ENCODE results near the gene DPP7. TPM values are rescaled to one million over a fixed set of nuclear protein-coding genes. Genes with fewer than 3 reads are reported as not detected.

The DPP7 gene
- total RNA-seq, 2 donors from 2014 or later, result 20.1 to 30.6 TPM

DNA sequence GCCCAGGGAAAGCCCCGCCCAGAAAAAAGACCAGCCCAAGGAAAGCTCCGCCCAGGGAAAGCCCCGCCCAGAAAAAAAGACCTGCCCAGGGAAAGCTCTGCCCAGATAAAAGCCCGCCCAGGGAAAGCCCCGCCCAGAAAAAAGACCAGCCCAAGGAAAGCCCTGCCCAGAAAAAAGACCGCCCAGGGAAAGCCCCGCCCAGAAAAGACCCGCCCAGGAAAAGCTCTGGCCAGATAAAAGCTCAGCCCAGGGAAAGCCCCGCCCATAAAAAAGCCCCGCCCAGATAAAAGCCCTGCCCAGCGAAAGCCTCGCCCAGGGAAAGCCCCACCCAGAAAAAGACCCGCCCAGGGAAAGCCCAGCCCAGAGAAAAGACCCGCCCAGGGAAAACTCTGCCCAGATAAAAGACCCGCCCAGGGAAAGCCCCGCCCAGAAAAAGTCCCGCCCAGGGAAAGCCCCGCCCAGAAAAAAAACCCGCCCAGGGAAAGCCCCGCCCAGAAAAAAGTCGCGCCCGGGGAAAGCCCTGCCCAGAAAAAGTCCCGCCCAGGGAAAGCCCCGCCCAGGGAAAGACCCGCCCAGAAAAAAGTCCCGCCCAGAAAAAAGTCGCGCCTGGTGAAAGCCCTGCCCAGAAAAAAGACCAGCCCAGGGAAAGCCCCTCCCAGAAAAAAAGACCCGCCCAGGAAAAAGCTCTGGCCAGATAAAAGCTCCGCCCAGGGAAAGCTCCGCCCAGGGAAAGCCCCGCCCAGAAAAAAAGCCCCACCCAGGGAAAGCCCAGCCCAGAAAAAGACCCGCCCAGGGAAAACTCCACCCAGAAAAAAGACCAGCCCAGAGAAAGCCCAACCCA, 36.3 kb upstream of the DPP7 start:
- H3K9me3 ChIP-seq (ENCODE audit: control insufficient read depth, low read length), result no peaks in the 10 kb centered on the region
- no peak overlapping the region for H3K4me3 Mint-ChIP-seq
- 67 to 75% methylated on average over 27 to 34 of the region's 34 CpGs for WGBS, 2 experiments (ENCODE audit: insufficient coverage in 1 of 2, insufficient read length in 1 of 2)
- no peaks in the 10 kb centered on the region for H3K36me3 Mint-ChIP-seq (ENCODE audit: low read depth)
- H3K27me3 ChIP-seq (ENCODE audit: control insufficient read depth, insufficient read depth, low read length, poor library complexity, severe bottlenecking), result peaks cover 24% of the 10 kb centered on the region
- no peak overlapping the region for H3K4me3 ChIP-seq (ENCODE audit: low read length)
- no peak overlapping the region for H3K9ac ChIP-seq (ENCODE audit: extremely low read depth, low read length, poor library complexity, severe bottlenecking)
- TF ChIP-seq, protein P1, sequence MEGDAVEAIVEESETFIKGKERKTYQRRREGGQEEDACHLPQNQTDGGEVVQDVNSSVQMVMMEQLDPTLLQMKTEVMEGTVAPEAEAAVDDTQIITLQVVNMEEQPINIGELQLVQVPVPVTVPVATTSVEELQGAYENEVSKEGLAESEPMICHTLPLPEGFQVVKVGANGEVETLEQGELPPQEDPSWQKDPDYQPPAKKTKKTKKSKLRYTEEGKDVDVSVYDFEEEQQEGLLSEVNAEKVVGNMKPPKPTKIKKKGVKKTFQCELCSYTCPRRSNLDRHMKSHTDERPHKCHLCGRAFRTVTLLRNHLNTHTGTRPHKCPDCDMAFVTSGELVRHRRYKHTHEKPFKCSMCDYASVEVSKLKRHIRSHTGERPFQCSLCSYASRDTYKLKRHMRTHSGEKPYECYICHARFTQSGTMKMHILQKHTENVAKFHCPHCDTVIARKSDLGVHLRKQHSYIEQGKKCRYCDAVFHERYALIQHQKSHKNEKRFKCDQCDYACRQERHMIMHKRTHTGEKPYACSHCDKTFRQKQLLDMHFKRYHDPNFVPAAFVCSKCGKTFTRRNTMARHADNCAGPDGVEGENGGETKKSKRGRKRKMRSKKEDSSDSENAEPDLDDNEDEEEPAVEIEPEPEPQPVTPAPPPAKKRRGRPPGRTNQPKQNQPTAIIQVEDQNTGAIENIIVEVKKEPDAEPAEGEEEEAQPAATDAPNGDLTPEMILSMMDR (conservative IDR thresholded peaks at IDR 0.05), result no peak
- no peaks in the 10 kb centered on the region for H3K36me3 ChIP-seq (ENCODE audit: control insufficient read depth, insufficient read depth, low read length)
- DNase-seq, result peak; percentile 89
- no peaks in the 10 kb centered on the region for H3K4me1 Mint-ChIP-seq
- no peak overlapping the region for H3K27ac Mint-ChIP-seq
- no peaks in the 10 kb centered on the region for H3K9me3 Mint-ChIP-seq
- H3K27ac ChIP-seq (ENCODE audit: low read depth, low read length), result no peak overlapping the region
- peaks cover 26% of the 10 kb centered on the region for H3K27me3 Mint-ChIP-seq (ENCODE audit: insufficient read depth)
- H3K4me1 ChIP-seq (ENCODE audit: control insufficient read depth, insufficient read depth, low read length), result no peaks in the 10 kb centered on the region

DNA sequence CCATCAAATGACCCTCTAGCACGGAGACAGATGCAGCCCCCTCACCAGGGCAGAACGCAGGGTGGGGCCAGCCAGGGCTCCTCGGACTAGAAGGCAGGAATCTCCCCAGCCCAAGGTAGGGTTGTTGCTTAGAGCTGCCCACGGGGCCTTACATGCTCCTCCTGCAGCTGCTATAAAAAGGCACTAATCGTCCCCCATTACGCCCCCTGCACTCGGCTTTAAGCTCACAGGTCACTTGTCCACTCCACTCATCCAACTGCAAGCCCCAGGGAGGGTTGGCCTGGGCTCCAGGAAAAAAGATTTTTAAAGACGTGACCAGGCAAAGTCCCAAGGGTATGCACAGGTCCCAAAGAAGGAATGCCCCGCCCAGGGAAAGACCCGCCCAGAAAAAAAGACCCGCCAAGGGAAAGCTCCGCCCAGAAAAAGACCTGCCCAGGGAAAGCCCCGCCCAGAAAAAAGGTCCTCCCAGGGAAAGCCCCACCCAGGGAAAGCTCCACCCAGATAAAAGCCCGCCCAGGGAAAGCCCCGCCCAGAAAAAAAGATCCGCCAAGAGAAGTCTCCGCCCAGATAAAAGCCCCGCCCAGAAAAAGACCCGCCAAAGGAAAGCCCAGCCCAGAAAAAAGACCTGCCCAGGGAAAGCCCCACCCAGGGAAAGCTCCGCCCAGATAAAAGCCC, 35.5 kb upstream of the DPP7 start:
- TF ChIP-seq, protein P1 (conservative IDR thresholded peaks at IDR 0.05), result no peak
- H3K4me3 Mint-ChIP-seq, result no peak overlapping the region
- no peak overlapping the region for H3K27ac Mint-ChIP-seq
- H3K4me1 ChIP-seq (ENCODE audit: control insufficient read depth, insufficient read depth, low read length), result no peaks in the 10 kb centered on the region
- H3K9me3 ChIP-seq (ENCODE audit: control insufficient read depth, low read length), result no peaks in the 10 kb centered on the region
- no peak overlapping the region for H3K4me3 ChIP-seq (ENCODE audit: low read length)
- no peak overlapping the region for H3K9ac ChIP-seq (ENCODE audit: extremely low read depth, low read length, poor library complexity, severe bottlenecking)
- H3K27me3 Mint-ChIP-seq (ENCODE audit: insufficient read depth), result peaks cover 19% of the 10 kb centered on the region
- peaks cover 16% of the 10 kb centered on the region for H3K27me3 ChIP-seq (ENCODE audit: control insufficient read depth, insufficient read depth, low read length, poor library complexity, severe bottlenecking)
- H3K27ac ChIP-seq (ENCODE audit: low read depth, low read length), result no peak overlapping the region
- H3K36me3 Mint-ChIP-seq (ENCODE audit: low read depth), result no peaks in the 10 kb centered on the region
- no peaks in the 10 kb centered on the region for H3K4me1 Mint-ChIP-seq
- H3K9me3 Mint-ChIP-seq, result no peaks in the 10 kb centered on the region
- H3K36me3 ChIP-seq (ENCODE audit: control insufficient read depth, insufficient read depth, low read length), result no peaks in the 10 kb centered on the region
- 82 to 85% methylated on average over 16 to 20 of the region's 20 CpGs for WGBS, 2 experiments (ENCODE audit: insufficient coverage in 1 of 2, insufficient read length in 1 of 2)
- peak; percentile 80 for DNase-seq

DNA sequence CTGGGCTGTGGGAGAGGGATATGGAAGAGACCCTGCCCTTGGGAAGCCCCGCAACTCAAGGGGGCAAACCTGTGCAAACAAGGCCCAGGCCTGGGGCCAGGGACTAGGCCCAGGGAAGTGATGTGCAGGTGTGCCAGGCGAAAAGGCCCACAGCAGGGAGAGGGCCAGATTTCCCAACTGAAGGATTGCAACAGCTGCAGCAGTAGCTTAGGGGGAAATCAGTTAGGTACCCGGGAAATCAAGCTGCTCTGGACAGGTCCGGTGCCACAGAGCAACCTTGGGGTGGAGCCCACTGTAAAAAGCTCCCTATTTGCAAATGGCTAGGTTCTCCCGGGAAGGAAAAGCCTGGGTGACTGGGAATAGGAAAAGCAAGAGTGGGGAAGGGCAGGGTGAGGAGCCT, 34.8 kb upstream of the DPP7 start:
- peaks cover 14% of the 10 kb centered on the region for H3K27me3 Mint-ChIP-seq (ENCODE audit: insufficient read depth)

More for the DNA sequence above, 34.8 kb upstream of the DPP7 start:
- 81 to 83% methylated on average over 5 of the region's 5 CpGs for WGBS, 2 experiments (ENCODE audit: insufficient coverage in 1 of 2, insufficient read length in 1 of 2)
- Histone ChIP-seq H3K9ac (ENCODE audit: extremely low read depth, low read length, poor library complexity, severe bottlenecking) (no peak overlapping the region), H3K36me3 (ENCODE audit: control insufficient read depth, insufficient read depth, low read length) (no peaks in the 10 kb centered on the region), H3K4me1 (ENCODE audit: control insufficient read depth, insufficient read depth, low read length) (no peaks in the 10 kb centered on the region), H3K9me3 (ENCODE audit: control insufficient read depth, low read length) (no peaks in the 10 kb centered on the region), H3K27ac (ENCODE audit: low read depth, low read length) (no peak overlapping the region), H3K4me3 (ENCODE audit: low read length) (no peak overlapping the region), H3K27me3 (ENCODE audit: control insufficient read depth, insufficient read depth, low read length, poor library complexity, severe bottlenecking) (peaks cover 14% of the 10 kb centered on the region)
- Mint-ChIP-seq H3K4me3 (no peak overlapping the region), H3K4me1 (no peaks in the 10 kb centered on the region), H3K36me3 (ENCODE audit: low read depth) (no peaks in the 10 kb centered on the region), H3K27ac (no peak overlapping the region), H3K9me3 (no peaks in the 10 kb centered on the region)
- TF ChIP-seq, protein P1 (conservative IDR thresholded peaks at IDR 0.05), result no peak
- DNase-seq, result no peak
